Gastroesophageal sphincter (tissue), 3 donors: Measurements from ENCODE around the gene CNTRL.

Source experiments
- EP300 ChIP-seq: sonication (generic); formaldehyde crosslinking; IDR thresholded peaks from one replicate; pipeline ENCODE4 v1.6.1; 2017; ENCODE audit warnings: antibody characterized with exemption, mild to moderate bottlenecking
- POLR2A ChIP-seq, 2 donors: fragments of 450-650 bp; IDR thresholded peaks; one replicate each; pipeline ENCODE4 v1.6.1; 2017; ENCODE audit warnings: antibody characterized with exemption in 2 of 2, mild to moderate bottlenecking in 2 of 2, moderate library complexity in 1 of 2
- TF ChIP-seq, protein P1 (sequence below), 4 experiments: fragments of 200-600 bp in 2 of 4; fragments of 450-650 bp in 2 of 4; sonication (generic) in 1 of 4; IDR thresholded peaks; one replicate each; pipeline ENCODE4 v1.5.1; 2017 to 2019; ENCODE audit warnings: antibody characterized with exemption in 4 of 4, mild to moderate bottlenecking in 2 of 4, moderate library complexity in 2 of 4

DNA sequence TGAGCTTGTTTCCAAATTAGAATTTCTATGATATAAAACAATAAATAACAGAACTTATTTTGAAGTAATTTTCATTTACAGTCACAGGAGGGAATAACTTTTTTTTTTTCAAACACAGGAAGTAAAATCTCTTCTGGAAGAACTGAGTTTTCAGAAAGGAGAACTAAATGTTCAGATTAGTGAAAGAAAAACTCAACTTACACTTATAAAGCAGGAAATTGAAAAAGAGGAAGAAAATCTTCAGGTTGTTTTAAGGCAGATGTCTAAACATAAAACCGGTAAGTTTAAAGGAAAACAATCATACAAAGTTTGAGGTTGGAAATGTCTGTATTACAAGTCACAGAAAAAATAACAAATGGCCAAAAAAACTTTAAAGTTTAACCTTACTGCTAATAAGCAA lies 85.3 kb downstream of the CNTRL start:
- no peak for TF ChIP-seq POLR2A (IDR thresholded peaks at IDR 0.05)
- TF ChIP-seq EP300 = no peak
- TF ChIP-seq, protein P1, sequence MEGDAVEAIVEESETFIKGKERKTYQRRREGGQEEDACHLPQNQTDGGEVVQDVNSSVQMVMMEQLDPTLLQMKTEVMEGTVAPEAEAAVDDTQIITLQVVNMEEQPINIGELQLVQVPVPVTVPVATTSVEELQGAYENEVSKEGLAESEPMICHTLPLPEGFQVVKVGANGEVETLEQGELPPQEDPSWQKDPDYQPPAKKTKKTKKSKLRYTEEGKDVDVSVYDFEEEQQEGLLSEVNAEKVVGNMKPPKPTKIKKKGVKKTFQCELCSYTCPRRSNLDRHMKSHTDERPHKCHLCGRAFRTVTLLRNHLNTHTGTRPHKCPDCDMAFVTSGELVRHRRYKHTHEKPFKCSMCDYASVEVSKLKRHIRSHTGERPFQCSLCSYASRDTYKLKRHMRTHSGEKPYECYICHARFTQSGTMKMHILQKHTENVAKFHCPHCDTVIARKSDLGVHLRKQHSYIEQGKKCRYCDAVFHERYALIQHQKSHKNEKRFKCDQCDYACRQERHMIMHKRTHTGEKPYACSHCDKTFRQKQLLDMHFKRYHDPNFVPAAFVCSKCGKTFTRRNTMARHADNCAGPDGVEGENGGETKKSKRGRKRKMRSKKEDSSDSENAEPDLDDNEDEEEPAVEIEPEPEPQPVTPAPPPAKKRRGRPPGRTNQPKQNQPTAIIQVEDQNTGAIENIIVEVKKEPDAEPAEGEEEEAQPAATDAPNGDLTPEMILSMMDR (IDR thresholded peaks at IDR 0.05) = no peak
